Effector CD4-positive, alpha-beta T cell (primary cell): ENCODE results near the gene LCAT.

Experiments used
- DNase-seq: peaks from one replicate; pipeline ENCODE4 v3.0.0-alpha.2; 2020

Gene LCAT

GRCh38 chr16:67909056-67909742 lies 34.7 kb downstream of the LCAT start:
- no peak for DNase-seq

GRCh38 chr16:67907397-67908180 lies 36.3 kb downstream of the LCAT start:
- no peak for DNase-seq

- no peak for DNase-seq
Observed at GRCh38 chr16:67902831-67903230, 41.1 kb downstream of the LCAT start.

- no peak for DNase-seq
Observed at GRCh38 chr16:67901734-67902133, 42.2 kb downstream of the LCAT start.

- DNase-seq, result no peak
Observed at GRCh38 chr16:67897231-67897630, 46.7 kb downstream of the LCAT start.

GRCh38 chr16:67893743-67894399 lies 50.0 kb downstream of the LCAT start:
- no peak for DNase-seq

GRCh38 chr16:67892899-67893742 lies 50.8 kb downstream of the LCAT start, which contains the start of gene PSKH1:
Gene PSKH1 (plus strand): TSS chr16:67893254. CDS start chr16:67908750, 15,496 bp downstream.
- peak; percentile 93 for DNase-seq

- no peak for DNase-seq
Observed at GRCh38 chr16:67892375-67892774, 51.5 kb downstream of the LCAT start.
